ENCODE results near the gene SNAP91. TPM values are rescaled to one million over a fixed set of nuclear protein-coding genes. Genes with fewer than 3 reads are reported as not detected.

Gene SNAP91
- 1 to 10 TPM in 1 of 2 donors, under 1 TPM in 1; 0.58 to 1.6 TPM for total RNA-seq
- polyA plus RNA-seq (2013, experiment 1 of 2) = 4.7 TPM
- polyA plus RNA-seq (2013, experiment 2 of 2) = 4.5 TPM
- long read RNA-seq, experiment 1, partial matches to known transcripts = 0 of 2 reads
- long read RNA-seq, experiment 1, other reads (novel, unspliced or antisense) = 2 of 2 reads
- long read RNA-seq, experiment 2, partial matches to known transcripts = 0 of 4 reads
- long read RNA-seq, experiment 2, other reads (novel, unspliced or antisense) = 4 of 4 reads
- long read RNA-seq, experiment 3, partial matches to known transcripts = 1 of 1 reads
- long read RNA-seq, experiment 3, other reads (novel, unspliced or antisense) = 0 of 1 reads
- long read RNA-seq, experiment 4 = 0 reads

DNA sequence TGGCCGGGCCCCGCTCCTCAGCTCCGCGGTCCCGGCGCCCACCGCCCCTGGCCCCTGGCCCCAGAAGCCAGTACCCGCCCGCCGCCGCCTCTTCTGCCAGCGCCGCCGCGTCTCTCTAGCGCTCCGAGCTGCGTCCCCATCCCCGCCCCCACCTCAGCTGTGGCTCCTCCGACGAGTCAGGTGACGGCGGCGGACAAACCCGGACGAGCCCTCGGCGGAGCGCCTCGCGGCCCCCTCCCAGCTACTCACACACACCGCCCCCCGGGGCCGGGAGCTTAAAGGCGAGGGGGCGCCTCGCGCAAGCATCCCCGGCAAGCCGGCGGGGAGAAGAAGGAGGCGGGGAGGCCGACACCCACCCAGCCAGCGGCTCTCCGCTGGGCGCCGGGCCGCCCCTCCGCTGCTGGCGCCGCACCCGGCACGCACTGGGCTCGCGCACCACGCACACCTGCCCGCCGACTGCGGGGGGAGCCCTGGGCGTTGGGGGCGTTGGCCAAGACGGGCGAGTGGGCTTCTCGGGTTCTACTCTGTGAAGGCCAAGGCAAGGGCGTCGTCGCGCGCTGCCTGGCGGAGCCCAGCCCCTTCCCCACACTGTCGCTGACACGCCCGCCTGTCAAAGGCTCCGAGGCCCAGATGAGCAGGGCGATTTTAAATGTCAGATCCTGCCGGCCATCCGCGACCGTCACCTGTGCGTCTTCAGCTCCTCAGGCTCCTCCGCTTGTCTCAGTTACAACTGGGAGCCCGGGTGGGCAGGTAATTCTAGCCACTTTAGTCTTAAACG lies at the start of gene SNAP91:
TSS of gene SNAP91 (minus strand) at position 132 of the 778 bp plus-strand sequence. CDS start 1,174 bp downstream, outside the sequence.
- no peaks in the 10 kb centered on the region for H3K4me1 ChIP-seq (ENCODE audit: control insufficient read depth, insufficient read depth, low read length)
- Mint-ChIP-seq H3K36me3 (ENCODE audit: low read depth) (no peaks in the 10 kb centered on the region), H3K4me1 (peaks cover 2% of the 10 kb centered on the region), H3K9me3 (peaks cover 1% of the 10 kb centered on the region), H3K27me3 (ENCODE audit: insufficient read depth) (peaks cover 67% of the 10 kb centered on the region), H3K4me3 (peak within 1 kb of the TSS; percentile 70), H3K27ac (no peak within 1 kb of the TSS)
- H3K9me3 ChIP-seq (ENCODE audit: control insufficient read depth, low read length) = no peaks in the 10 kb centered on the region
- WGBS, 2 experiments (ENCODE audit: insufficient coverage in 1 of 2, insufficient read length in 1 of 2) = 0% methylated on average over 17 to 83 of the region's 83 CpGs
- TF ChIP-seq, protein P1, sequence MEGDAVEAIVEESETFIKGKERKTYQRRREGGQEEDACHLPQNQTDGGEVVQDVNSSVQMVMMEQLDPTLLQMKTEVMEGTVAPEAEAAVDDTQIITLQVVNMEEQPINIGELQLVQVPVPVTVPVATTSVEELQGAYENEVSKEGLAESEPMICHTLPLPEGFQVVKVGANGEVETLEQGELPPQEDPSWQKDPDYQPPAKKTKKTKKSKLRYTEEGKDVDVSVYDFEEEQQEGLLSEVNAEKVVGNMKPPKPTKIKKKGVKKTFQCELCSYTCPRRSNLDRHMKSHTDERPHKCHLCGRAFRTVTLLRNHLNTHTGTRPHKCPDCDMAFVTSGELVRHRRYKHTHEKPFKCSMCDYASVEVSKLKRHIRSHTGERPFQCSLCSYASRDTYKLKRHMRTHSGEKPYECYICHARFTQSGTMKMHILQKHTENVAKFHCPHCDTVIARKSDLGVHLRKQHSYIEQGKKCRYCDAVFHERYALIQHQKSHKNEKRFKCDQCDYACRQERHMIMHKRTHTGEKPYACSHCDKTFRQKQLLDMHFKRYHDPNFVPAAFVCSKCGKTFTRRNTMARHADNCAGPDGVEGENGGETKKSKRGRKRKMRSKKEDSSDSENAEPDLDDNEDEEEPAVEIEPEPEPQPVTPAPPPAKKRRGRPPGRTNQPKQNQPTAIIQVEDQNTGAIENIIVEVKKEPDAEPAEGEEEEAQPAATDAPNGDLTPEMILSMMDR (conservative IDR thresholded peaks at IDR 0.05) = no peak
- no peak within 1 kb of the TSS for H3K27ac ChIP-seq (ENCODE audit: low read depth, low read length)
- H3K4me3 ChIP-seq (ENCODE audit: low read length) = peak within 1 kb of the TSS; percentile 77
- H3K9ac ChIP-seq (ENCODE audit: extremely low read depth, low read length, poor library complexity, severe bottlenecking) = no peak within 1 kb of the TSS
- no peaks in the 10 kb centered on the region for H3K36me3 ChIP-seq (ENCODE audit: control insufficient read depth, insufficient read depth, low read length)
- H3K27me3 ChIP-seq (ENCODE audit: control insufficient read depth, insufficient read depth, low read length, poor library complexity, severe bottlenecking) = peaks cover 66% of the 10 kb centered on the region
- peak; percentile 93 for DNase-seq

DNA sequence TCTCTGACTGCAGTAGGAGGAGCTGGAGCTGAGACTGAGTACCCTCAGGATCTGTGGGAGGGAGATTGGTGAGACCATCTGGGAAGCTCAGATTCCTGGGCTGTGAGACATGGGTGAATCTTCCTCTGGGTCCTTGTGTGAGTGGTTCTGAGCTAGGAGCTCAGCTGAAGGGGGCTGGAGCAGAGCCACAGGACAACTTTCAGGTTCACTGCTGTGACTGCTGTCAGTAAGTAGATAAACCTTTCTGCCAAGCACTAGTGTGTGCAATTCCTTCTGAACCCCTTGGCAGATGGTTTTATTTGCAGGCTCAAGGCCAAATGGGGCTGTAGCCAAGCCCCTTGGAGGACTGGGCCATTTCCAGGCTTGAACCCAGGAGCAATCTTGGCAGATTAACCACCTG lies 49.6 kb upstream of the SNAP91 start:
- Mint-ChIP-seq H3K27me3 (ENCODE audit: insufficient read depth) (no peaks in the 10 kb centered on the region), H3K36me3 (ENCODE audit: low read depth) (no peaks in the 10 kb centered on the region), H3K4me1 (no peaks in the 10 kb centered on the region), H3K4me3 (no peak overlapping the region), H3K27ac (no peak overlapping the region), H3K9me3 (peaks cover 5% of the 10 kb centered on the region)
- TF ChIP-seq, protein P1 (conservative IDR thresholded peaks at IDR 0.05) = no peak
- Histone ChIP-seq H3K4me3 (ENCODE audit: low read length) (no peak overlapping the region), H3K4me1 (ENCODE audit: control insufficient read depth, insufficient read depth, low read length) (no peaks in the 10 kb centered on the region), H3K27ac (ENCODE audit: low read depth, low read length) (no peak overlapping the region), H3K36me3 (ENCODE audit: control insufficient read depth, insufficient read depth, low read length) (no peaks in the 10 kb centered on the region), H3K9me3 (ENCODE audit: control insufficient read depth, low read length) (no peaks in the 10 kb centered on the region), H3K27me3 (ENCODE audit: control insufficient read depth, insufficient read depth, low read length, poor library complexity, severe bottlenecking) (no peaks in the 10 kb centered on the region), H3K9ac (ENCODE audit: extremely low read depth, low read length, poor library complexity, severe bottlenecking) (no peak overlapping the region)
- no peak for DNase-seq

- no peak overlapping the region for H3K27ac ChIP-seq (ENCODE audit: low read depth, low read length)
- no peak overlapping the region for H3K9ac ChIP-seq (ENCODE audit: extremely low read depth, low read length, poor library complexity, severe bottlenecking)
- H3K4me1 ChIP-seq (ENCODE audit: control insufficient read depth, insufficient read depth, low read length) = no peaks in the 10 kb centered on the region
- Mint-ChIP-seq H3K27ac (no peak overlapping the region), H3K4me3 (no peak overlapping the region), H3K36me3 (ENCODE audit: low read depth) (no peaks in the 10 kb centered on the region), H3K9me3 (peaks cover 13% of the 10 kb centered on the region), H3K4me1 (no peaks in the 10 kb centered on the region), H3K27me3 (ENCODE audit: insufficient read depth) (no peaks in the 10 kb centered on the region)
- no peaks in the 10 kb centered on the region for H3K36me3 ChIP-seq (ENCODE audit: control insufficient read depth, insufficient read depth, low read length)
- no peak overlapping the region for H3K4me3 ChIP-seq (ENCODE audit: low read length)
- H3K9me3 ChIP-seq (ENCODE audit: control insufficient read depth, low read length) = no peaks in the 10 kb centered on the region
- no peak for DNase-seq
- TF ChIP-seq, protein P1 (conservative IDR thresholded peaks at IDR 0.05) = no peak
- no peaks in the 10 kb centered on the region for H3K27me3 ChIP-seq (ENCODE audit: control insufficient read depth, insufficient read depth, low read length, poor library complexity, severe bottlenecking)
Observed at GRCh38 chr6:83757021-83757420, 48.1 kb upstream of the SNAP91 start.
